AG09319 (cell line): ENCODE measurements around the gene BRME1.

Experiments used
- DNase-seq: peaks from one replicate; pipeline ENCODE4 v3.0.0-alpha.2; 2010; ENCODE audit warnings: low read depth; ENCODE audit errors: extremely low read depth
- TF ChIP-seq, protein P1 (sequence below): IDR thresholded peaks from 2 replicates; pipeline ENCODE4 v1.5.1; 2011; ENCODE audit warnings: low read depth, mild to moderate bottlenecking, inconsistent platforms, low read length, moderate library complexity

Gene BRME1

DNA sequence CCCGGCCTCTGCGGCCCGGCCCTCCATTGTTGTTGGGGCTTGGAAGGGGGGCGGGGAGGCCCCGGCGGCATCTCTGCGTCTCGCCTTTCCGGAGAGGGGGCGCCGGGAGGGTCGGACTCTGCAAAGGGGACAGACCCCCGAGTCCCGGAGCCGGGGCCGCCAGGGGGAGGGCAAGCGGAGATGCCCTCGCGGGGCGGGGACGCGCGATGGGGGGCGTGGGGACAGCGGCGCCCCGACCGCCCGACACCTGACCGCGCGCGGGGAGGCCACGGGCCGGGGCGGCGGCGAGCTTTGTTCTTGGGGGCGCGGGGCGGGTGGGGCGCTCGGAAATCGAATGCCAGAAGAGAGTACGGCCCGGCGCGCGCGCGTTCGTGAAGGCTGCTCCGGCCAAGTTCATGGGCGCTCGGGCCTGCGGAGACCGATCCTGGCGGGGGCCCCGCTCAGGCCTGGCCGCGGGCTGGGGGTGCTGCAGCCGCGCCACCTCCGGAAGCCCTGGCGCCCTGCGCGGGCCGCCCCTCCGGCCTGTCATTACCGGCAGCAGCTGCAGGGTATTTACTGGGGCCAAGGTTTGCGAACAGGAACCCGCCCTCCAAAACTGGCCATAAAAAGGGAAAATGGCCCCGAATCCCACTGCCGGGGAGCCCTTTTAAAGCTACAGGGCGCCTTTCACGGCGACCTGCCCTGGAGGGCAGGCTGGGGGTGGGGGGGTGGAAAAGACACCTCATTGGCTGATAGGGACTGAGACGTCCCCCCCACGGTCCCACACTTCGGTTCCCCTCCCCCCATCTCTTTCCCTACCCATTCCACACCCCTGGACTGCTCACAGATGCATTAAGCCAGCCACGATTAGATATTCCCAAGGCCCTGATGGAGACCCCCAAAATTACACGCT, 40.1 kb downstream of the BRME1 start:
- TF ChIP-seq, protein P1, sequence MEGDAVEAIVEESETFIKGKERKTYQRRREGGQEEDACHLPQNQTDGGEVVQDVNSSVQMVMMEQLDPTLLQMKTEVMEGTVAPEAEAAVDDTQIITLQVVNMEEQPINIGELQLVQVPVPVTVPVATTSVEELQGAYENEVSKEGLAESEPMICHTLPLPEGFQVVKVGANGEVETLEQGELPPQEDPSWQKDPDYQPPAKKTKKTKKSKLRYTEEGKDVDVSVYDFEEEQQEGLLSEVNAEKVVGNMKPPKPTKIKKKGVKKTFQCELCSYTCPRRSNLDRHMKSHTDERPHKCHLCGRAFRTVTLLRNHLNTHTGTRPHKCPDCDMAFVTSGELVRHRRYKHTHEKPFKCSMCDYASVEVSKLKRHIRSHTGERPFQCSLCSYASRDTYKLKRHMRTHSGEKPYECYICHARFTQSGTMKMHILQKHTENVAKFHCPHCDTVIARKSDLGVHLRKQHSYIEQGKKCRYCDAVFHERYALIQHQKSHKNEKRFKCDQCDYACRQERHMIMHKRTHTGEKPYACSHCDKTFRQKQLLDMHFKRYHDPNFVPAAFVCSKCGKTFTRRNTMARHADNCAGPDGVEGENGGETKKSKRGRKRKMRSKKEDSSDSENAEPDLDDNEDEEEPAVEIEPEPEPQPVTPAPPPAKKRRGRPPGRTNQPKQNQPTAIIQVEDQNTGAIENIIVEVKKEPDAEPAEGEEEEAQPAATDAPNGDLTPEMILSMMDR = no peak
- DNase-seq = no peak

- DNase-seq = no peak
- TF ChIP-seq, protein P1 = no peak
Observed at GRCh38 chr19:13864667-13865570, 41.0 kb downstream of the BRME1 start.

DNA sequence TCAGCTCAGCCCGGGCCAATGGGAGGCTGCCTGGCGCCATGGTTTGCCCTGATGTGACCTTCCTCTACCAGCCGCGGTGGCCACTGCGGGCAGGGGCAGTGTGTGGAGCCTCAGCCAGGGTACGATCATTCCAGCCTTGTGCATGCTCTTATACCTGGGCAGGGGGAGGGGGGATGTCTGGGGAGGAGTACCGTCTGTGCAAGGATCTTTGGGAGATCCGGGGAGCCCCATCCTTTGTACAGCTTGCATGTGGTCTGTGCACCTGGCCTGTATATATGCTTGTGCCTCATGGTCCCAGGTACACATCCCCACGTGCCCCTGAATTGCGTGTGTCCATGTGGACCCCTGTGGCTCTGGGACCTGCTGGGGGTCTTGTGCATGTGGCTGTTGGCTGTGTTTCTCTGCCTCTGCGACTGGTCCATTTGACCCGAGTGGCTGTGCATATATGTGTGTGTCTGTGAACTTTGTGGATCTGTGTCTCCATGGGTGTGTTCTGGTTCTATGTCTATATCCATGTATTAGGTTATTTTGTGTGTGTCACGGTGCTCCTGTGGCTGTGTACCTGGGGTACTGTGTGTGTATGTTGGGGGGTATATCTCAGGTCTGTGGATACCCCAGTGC, 41.8 kb downstream of the BRME1 start:
- no peak for DNase-seq
- TF ChIP-seq, protein P1 = no peak

DNA sequence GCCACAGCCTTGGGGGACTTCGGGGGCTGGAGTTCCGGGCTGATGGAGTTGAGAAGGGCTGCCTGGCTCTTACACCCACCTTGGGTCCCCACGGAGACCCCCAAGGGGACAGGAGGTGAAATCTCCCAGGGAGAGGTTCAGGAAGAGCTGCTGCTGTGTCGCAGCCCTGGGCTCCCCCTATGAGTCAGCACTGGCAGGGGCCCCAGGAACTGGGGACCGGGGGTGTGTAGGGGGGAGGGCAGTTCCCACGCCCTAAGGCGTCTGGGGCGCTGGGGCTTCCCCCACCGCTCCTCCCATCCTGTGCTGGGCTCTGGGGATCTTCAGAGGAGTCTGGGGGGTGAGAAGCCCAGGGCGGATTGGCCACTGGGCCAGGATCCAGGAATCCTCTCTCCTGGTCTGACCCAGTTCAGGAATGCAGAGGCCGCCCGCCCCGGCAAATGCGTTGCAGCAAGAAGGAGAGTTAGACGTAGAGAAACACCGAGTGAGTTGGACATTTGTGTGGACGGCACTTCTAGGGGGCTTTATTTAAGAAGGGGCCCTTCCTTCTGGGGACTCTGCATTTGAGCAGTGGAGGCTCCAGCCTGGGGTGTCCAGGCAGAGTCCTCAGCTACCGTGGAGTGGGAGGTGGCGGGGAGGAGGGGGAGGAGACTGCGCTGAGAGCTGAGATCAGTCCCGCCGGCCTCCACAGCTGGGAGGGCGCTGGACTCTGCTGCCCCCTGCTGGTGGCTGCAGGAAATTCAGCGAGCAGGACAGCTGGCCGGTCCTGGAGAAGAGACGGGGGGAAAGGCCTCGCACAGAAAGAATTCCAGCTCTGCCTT, 44.0 kb downstream of the BRME1 start:
- peak; percentile 80 for DNase-seq
- TF ChIP-seq, protein P1 = peak; percentile 86

- TF ChIP-seq, protein P1 = no peak
- no peak for DNase-seq
Observed at GRCh38 chr19:13861392-13861713, 44.6 kb downstream of the BRME1 start.

DNA sequence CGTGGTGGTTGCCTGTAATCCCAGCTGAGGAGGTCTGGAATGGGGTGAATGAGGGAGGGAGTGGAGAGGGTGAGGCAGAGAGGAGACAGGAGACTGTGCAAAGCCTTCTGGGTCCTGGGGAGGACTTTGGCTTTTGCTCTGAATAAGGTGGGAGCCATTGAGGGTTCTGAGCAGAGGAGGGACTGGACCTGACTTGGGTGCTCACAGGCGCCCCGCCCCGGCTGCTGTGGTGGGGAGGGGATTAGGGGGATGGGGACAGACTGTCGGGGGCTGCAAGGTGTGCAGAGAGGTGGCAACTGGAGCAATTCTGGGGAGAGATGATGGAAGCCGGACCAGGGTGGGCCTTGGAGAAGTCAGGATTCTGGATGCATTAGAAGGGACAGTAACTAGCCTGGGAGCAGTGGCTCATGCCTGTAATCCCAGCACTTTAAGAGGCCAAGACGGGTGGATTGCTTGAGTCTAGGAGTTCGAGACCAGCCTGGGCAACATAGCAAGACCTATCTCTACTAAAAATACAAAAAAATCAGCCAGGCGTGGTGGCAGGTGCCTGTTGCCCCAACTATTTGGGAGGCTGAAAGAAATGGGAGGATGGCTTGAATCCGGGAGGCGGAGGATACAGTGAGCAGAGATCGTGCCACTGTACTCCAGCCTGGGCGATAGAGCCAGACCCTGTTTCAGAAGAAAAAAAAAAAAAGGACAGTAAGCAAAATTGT, 45.1 kb downstream of the BRME1 start:
- DNase-seq = no peak
- TF ChIP-seq, protein P1 = no peak
